WTC11 (cell line): Measurements from ENCODE around the gene RCBTB2.

Source experiments
- CTCF ChIP-seq: fragments of 200-600 bp; IDR thresholded peaks from 2 replicates; pipeline ENCODE4 v1.8.0; 2022; ENCODE audit warnings: antibody characterized with exemption
- ESRRA ChIP-seq: sonication (generic); formaldehyde crosslinking; IDR thresholded peaks from 2 replicates; pipeline ENCODE4 v1.8.1; 2022; ENCODE audit warnings: mild to moderate bottlenecking, missing genetic modification reagents, borderline replicate concordance
- TF ChIP-seq, protein P1 (sequence below): sonication (generic); formaldehyde crosslinking; IDR thresholded peaks from 2 replicates; pipeline ENCODE4 v1.8.0; 2022; ENCODE audit warnings: mild to moderate bottlenecking, missing genetic modification reagents

DNA sequence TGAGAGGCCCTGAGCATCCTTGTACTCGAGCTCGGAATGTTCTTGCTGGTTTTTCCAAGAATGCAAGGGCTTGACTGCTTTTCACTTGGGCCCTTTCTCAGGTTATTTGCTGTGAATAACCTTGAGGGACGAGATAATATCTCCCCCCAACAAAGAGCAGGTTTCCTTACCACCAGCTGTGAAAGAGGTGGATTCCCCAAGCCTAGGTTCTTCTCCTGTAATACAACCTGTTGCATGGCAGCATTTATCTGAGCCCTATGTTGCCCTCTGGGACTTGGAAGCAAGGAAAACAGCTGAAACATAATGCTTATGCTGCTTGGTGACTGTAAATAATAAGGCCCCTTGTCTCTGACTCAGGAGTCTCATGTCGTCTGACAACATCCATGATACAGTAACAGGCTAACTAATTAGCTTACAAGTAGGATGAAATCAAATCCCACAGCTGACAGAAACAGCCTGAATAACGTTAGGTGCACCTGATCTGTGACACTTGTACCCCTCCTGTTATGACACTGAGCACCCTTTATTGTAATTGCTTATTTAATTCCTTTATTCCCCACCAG lies 43.6 kb upstream of the RCBTB2 start:
- TF ChIP-seq ESRRA = no peak
- no peak for TF ChIP-seq CTCF
- TF ChIP-seq, protein P1, sequence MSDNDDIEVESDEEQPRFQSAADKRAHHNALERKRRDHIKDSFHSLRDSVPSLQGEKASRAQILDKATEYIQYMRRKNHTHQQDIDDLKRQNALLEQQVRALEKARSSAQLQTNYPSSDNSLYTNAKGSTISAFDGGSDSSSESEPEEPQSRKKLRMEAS (CRISPR knock-in tag) = no peak
